ENCODE measurements around the gene RHOH. TPM values are rescaled to one million over a fixed set of nuclear protein-coding genes. Genes with fewer than 3 reads are reported as not detected.

RHOH gene
- total and polyA plus RNA-seq, 9 donors = 0.31 to 3.2 (median 0.98) TPM

DNA sequence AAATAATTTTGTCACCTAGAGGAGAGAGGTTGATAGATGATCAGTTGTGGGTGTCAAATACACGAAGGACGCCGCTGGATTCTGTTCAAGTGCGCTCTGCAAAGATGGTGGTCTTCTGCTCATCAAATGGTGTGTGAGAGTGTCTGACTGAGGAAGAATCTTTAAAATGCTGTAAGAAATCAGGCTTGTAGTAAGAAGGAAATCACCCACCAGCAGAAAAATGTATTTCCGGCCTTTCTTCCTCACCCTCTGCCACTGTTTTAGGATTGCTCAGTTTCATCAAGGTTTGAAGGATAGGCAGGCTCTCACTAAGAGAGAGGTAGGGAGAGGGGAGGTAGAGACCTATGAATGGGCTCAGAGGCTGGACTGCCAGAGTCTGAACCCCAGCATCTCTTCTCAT lies 28.7 kb downstream of the RHOH start:
- 85 to 91% (median 91%) methylated on average over 5 of the region's 5 CpGs for WGBS, 3 donors
- no peak overlapping the region for H3K4me3 ChIP-seq
- intact Hi-C loops (cut with DNase I) = no loop called here
- no peaks in the 10 kb centered on the region for H3K4me1 ChIP-seq (ENCODE audit: insufficient read depth)
- no peak for DNase-seq
- no peak for TF ChIP-seq EP300 (IDR thresholded peaks at IDR 0.05)
- TF ChIP-seq, protein P1, sequence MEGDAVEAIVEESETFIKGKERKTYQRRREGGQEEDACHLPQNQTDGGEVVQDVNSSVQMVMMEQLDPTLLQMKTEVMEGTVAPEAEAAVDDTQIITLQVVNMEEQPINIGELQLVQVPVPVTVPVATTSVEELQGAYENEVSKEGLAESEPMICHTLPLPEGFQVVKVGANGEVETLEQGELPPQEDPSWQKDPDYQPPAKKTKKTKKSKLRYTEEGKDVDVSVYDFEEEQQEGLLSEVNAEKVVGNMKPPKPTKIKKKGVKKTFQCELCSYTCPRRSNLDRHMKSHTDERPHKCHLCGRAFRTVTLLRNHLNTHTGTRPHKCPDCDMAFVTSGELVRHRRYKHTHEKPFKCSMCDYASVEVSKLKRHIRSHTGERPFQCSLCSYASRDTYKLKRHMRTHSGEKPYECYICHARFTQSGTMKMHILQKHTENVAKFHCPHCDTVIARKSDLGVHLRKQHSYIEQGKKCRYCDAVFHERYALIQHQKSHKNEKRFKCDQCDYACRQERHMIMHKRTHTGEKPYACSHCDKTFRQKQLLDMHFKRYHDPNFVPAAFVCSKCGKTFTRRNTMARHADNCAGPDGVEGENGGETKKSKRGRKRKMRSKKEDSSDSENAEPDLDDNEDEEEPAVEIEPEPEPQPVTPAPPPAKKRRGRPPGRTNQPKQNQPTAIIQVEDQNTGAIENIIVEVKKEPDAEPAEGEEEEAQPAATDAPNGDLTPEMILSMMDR (IDR thresholded peaks at IDR 0.05) = no peak
- TF ChIP-seq POLR2A (IDR thresholded peaks at IDR 0.05) = no peak
- no peaks in the 10 kb centered on the region for H3K27me3 ChIP-seq
- no peaks in the 10 kb centered on the region for H3K9me3 ChIP-seq
- H3K27ac ChIP-seq = no peak overlapping the region
- no peaks in the 10 kb centered on the region for H3K36me3 ChIP-seq

DNA sequence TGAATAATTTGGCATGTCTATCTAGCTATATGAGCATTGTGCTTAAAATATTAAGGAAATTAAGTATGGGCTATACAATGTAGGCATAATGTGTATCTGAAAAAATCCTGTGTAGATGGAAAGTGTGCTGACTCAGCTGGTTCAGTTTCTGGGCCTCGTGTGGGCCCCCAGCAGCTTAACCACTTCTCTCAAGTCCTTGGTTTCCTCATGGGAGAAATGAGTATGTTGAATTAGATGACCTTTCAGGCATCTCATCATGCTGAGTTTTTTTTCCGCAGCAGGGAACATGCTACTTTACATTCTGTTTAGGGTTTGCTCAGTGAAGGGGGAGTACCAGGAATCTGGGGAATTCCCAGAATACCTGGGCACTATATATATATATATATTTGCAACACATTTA lies 30.5 kb downstream of the RHOH start:
- TF ChIP-seq POLR2A (IDR thresholded peaks at IDR 0.05) (no peak), EP300 (IDR thresholded peaks at IDR 0.05) (no peak)
- TF ChIP-seq, protein P1 (IDR thresholded peaks at IDR 0.05) = no peak
- intact Hi-C loops (cut with DNase I) = no loop called here
- 47 to 57% (median 52%) methylated on average over 2 of the region's 2 CpGs for WGBS, 3 donors

DNA sequence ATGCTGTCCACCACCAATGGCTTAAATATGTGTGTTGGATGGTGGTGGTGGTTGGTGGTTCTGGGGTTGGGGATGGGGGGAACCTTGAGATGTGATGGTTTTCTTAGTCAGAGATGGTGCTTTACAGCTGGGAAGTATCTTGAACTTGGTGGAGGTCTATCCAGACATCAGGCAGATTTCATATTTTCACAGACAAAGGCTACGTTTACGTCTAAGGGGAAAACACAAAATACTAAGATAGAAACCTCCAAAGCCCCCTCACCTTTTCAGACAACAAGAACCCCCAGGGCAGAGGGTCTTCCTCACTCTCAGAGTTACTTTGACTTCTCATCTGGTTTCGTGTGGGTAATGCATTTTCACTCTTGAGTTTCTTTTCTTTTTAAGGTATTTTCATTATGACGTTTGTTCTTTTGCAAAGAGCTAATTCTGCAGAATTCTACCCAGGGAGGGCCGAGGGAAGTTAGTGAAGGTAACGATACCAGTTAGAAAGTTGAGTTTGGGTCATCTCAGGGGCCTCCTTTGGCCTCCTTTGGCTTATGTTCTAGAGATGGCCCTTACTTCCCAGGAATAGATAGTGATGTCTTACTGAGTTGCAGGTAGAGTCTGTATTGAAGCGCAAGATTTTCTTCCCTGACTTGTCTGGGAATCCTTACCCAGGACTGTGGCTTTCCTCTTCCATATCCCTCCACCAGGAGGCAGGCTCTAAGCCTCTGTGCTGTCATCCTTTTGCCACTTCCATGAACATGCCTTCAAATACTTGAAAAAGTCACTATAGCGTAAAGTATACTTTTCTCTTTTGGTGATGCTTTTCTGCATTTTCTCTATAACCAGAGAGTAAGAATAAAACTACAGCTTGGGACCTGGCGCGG lies 31.9 kb downstream of the RHOH start:
- no peak for DNase-seq
- no peaks in the 10 kb centered on the region for H3K4me1 ChIP-seq (ENCODE audit: insufficient read depth)
- intact Hi-C loops (cut with DNase I) = no loop called here
- H3K9me3 ChIP-seq = no peaks in the 10 kb centered on the region
- H3K4me3 ChIP-seq = no peak overlapping the region
- no peaks in the 10 kb centered on the region for H3K27me3 ChIP-seq
- 86 to 91% (median 87%) methylated on average over 10 of the region's 10 CpGs for WGBS, 3 donors
- TF ChIP-seq EP300 (IDR thresholded peaks at IDR 0.05) = no peak
- TF ChIP-seq, protein P1 (IDR thresholded peaks at IDR 0.05) = no peak
- TF ChIP-seq POLR2A (IDR thresholded peaks at IDR 0.05) = no peak
- no peaks in the 10 kb centered on the region for H3K36me3 ChIP-seq
- H3K27ac ChIP-seq = no peak overlapping the region

More for the DNA sequence above, 30.5 kb downstream of the RHOH start:
- no peaks in the 10 kb centered on the region for H3K4me1 ChIP-seq (ENCODE audit: insufficient read depth)
- H3K4me3 ChIP-seq = no peak overlapping the region
- no peaks in the 10 kb centered on the region for H3K9me3 ChIP-seq
- no peak for DNase-seq
- H3K27me3 ChIP-seq = no peaks in the 10 kb centered on the region
- H3K27ac ChIP-seq = no peak overlapping the region
- no peaks in the 10 kb centered on the region for H3K36me3 ChIP-seq

DNA sequence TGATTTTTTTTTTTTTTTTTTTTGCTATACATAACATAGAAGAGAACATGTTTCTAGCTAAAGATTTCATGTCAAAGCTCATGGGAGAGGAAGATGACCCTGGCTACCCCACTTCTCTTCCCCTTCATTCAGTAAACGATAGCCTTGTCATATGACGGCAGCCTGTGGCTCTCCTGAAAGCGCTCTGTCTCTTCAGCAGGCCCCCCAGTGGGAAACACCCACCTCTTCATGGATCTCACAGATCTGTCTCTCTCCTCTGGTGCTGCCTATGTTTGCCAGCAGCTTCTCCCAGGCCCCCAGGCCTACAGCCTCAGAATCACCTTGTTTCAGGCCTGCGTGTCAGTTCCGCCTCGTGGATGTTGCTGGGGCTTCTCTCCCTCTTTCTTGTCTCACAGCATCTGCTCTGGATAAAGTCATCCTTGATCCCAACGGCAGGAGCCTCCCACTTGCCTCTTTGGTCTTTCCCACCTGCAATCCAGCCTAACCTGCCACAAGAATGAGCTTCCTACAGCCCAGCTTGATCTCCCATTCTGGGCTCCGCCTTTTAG lies 34.6 kb downstream of the RHOH start:
- H3K27ac ChIP-seq = no peak overlapping the region

More for the DNA sequence above, 34.6 kb downstream of the RHOH start:
- H3K4me1 ChIP-seq (ENCODE audit: insufficient read depth) = no peaks in the 10 kb centered on the region
- intact Hi-C loops (cut with DNase I) = no loop called here
- TF ChIP-seq EP300 (IDR thresholded peaks at IDR 0.05) = no peak
- no peak for TF ChIP-seq POLR2A (IDR thresholded peaks at IDR 0.05)
- TF ChIP-seq, protein P1 (IDR thresholded peaks at IDR 0.05) = no peak
- no peak overlapping the region for H3K4me3 ChIP-seq
- no peak for DNase-seq
- 83 to 86% (median 84%) methylated on average over 8 of the region's 8 CpGs for WGBS, 3 donors
- H3K27me3 ChIP-seq = no peaks in the 10 kb centered on the region
- H3K36me3 ChIP-seq = no peaks in the 10 kb centered on the region
- no peaks in the 10 kb centered on the region for H3K9me3 ChIP-seq

Measured in ovary (tissue), 9 donors.